Measurements from ENCODE around the gene TRIM8. TPM values are rescaled to one million over a fixed set of nuclear protein-coding genes. Genes with fewer than 3 reads are reported as not detected.

Gene TRIM8
- total RNA-seq, 1 experiment from 2014 or later: 37.0 TPM

- Histone ChIP-seq H4K5ac (ENCODE audit: insufficient read length, low read depth, low read length) (no peak overlapping the region), H3K4ac (ENCODE audit: low read depth, low read length) (no peak overlapping the region), H3K9me3 (ENCODE audit: control insufficient read depth, low read depth, low read length) (no peaks in the 10 kb centered on the region), H3K79me1 (ENCODE audit: insufficient read depth, low read depth, low read length, poor library complexity, severe bottlenecking) (peaks cover 6% of the 10 kb centered on the region), H3K56ac (ENCODE audit: insufficient read length, low read depth, low read length) (no peak overlapping the region), H2BK12ac (ENCODE audit: insufficient read length, low read depth, low read length) (no peak overlapping the region), H3K23me2 (ENCODE audit: insufficient read length, low read depth, low read length, poor library complexity, severe bottlenecking) (peaks cover 28% of the 10 kb centered on the region), H3K27me3 (ENCODE audit: insufficient read depth, low read length) (no peaks in the 10 kb centered on the region), H2BK120ac (ENCODE audit: low read depth, low read length, poor library complexity, severe bottlenecking) (no peak overlapping the region), H3T11ph (ENCODE audit: low read length) (no peak overlapping the region), H4K8ac (replicated peaks; ENCODE audit: insufficient read length, low read depth, low read length) (no peak overlapping the region), H2BK15ac (ENCODE audit: low read depth, low read length) (no peak overlapping the region), H2AK5ac (ENCODE audit: insufficient read length, low read length) (no peak overlapping the region), H3K79me2 (ENCODE audit: insufficient read depth, low read length) (peaks cover 20% of the 10 kb centered on the region; the same call in 1 of the 2 replicates), H3K23ac (ENCODE audit: insufficient read length, low read depth, low read length) (no peak overlapping the region), H2BK5ac (ENCODE audit: insufficient read length, low read length) (no peak overlapping the region), H3K9ac (ENCODE audit: extremely low read depth, insufficient read length, low read length) (no peak overlapping the region), H4K20me1 (ENCODE audit: control insufficient read depth, insufficient read depth, insufficient read length) (peaks cover 3% of the 10 kb centered on the region), H3K27ac (ENCODE audit: insufficient read length, low read depth, low read length) (no peak overlapping the region), H3K18ac (ENCODE audit: insufficient read length, low read depth, low read length) (no peak overlapping the region), H3K4me2 (ENCODE audit: insufficient read depth, insufficient read length, low read length) (peak overlapping the region; percentile 77), H2AFZ (ENCODE audit: low read length) (no peak overlapping the region), H3K4me1 (ENCODE audit: insufficient read depth, low read length) (peaks cover 5% of the 10 kb centered on the region; the same call in 1 of the 2 replicates), H2BK20ac (ENCODE audit: low read depth, low read length, poor library complexity, severe bottlenecking) (no peak overlapping the region), H4K91ac (ENCODE audit: insufficient read length, low read depth, low read length) (no peak overlapping the region), H3K14ac (ENCODE audit: insufficient read depth, low read length) (no peak overlapping the region)
- Mint-ChIP-seq H3K9me3 (no peaks in the 10 kb centered on the region; a peak in 1 of 5 replicates), H3K27me3 (ENCODE audit: low read depth) (no peaks in the 10 kb centered on the region), H3K27ac (peak overlapping the region in 1 of 3 experiments; percentile 93; a peak in 4 of 7 replicates), H3K4me3 (peak overlapping the region; percentile 93 to 97), H3K36me3 (ENCODE audit: insufficient read depth in 1 of 3, low read depth in 3 of 3) (peaks cover 0 to 8% (median 0%) of the 10 kb centered on the region in 3 experiments; a peak in 2 of 7 replicates), H3K4me1 (peaks cover 51 to 58% of the 10 kb centered on the region in 2 experiments)
- no peak for TF ChIP-seq CTCF (conservative IDR thresholded peaks at IDR 0.05)
- no peak for DNase-seq
- WGBS (ENCODE audit: extremely low coverage, insufficient read length, low lambda C conversion rate): no CpG with 5 or more reads among the region's 18 CpGs
Measured at GRCh38 chr10:102646610-102647442, 2.5 kb downstream of the TRIM8 start.

Data from H9 (cell line).